Nephron progenitor cell (in vitro differentiated cells): ENCODE data around the gene FTO.

Experiments used
- DNase-seq: peaks from one replicate; pipeline ENCODE4 v3.0.0; 2021
- H3K27ac Mint-ChIP-seq: 2 replicates; pipeline ENCODE4 v1.8.0; 2021; ENCODE audit warnings: mild to moderate bottlenecking, moderate library complexity, mixed read lengths
- H3K27me3 Mint-ChIP-seq: 2 replicates; pipeline ENCODE4 v1.8.0; 2021; ENCODE audit warnings: mild to moderate bottlenecking, low read depth, mixed read lengths; ENCODE audit not compliant: poor library complexity
- H3K36me3 Mint-ChIP-seq: 2 replicates; pipeline ENCODE4 v1.8.0; 2021; ENCODE audit warnings: low read depth, mixed read lengths
- H3K4me1 Mint-ChIP-seq: 2 replicates; pipeline ENCODE4 v1.8.0; 2021; ENCODE audit warnings: mixed read lengths
- H3K4me3 Mint-ChIP-seq: 2 replicates; pipeline ENCODE4 v1.8.0; 2021; ENCODE audit warnings: mild to moderate bottlenecking, moderate library complexity, mixed read lengths
- H3K9me3 Mint-ChIP-seq: 2 replicates; pipeline ENCODE4 v1.8.0; 2021; ENCODE audit warnings: mild to moderate bottlenecking, moderate library complexity, mixed read lengths
- TF ChIP-seq, protein P1 (sequence below): fragments of 200-600 bp; sonication (generic); IDR thresholded peaks from 2 replicates; pipeline ENCODE4 v1.5.0; 2021; ENCODE audit warnings: antibody characterized with exemption

The FTO gene

DNA sequence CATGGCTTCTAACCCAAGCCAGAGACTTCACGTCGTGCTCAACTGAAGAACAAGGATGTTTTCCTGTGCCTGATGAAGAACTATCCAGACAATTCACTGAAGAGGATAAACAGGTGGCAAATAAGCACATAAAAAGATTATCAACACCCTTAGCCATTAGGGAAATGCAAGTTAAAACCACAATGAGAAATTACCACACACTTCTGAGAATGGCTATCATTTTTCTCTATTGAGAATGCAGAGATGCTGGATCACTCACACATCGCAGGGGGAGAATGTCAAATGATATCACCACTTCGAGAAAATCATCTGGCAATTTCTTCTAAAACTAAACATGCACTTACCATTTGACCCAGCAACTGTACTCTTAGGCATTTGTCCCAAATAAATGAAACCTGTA, 419.8 kb downstream of the FTO start:
- no peak overlapping the region for H3K4me3 Mint-ChIP-seq
- H3K27me3 Mint-ChIP-seq, result peaks cover 3% of the 10 kb centered on the region
- TF ChIP-seq, protein P1, sequence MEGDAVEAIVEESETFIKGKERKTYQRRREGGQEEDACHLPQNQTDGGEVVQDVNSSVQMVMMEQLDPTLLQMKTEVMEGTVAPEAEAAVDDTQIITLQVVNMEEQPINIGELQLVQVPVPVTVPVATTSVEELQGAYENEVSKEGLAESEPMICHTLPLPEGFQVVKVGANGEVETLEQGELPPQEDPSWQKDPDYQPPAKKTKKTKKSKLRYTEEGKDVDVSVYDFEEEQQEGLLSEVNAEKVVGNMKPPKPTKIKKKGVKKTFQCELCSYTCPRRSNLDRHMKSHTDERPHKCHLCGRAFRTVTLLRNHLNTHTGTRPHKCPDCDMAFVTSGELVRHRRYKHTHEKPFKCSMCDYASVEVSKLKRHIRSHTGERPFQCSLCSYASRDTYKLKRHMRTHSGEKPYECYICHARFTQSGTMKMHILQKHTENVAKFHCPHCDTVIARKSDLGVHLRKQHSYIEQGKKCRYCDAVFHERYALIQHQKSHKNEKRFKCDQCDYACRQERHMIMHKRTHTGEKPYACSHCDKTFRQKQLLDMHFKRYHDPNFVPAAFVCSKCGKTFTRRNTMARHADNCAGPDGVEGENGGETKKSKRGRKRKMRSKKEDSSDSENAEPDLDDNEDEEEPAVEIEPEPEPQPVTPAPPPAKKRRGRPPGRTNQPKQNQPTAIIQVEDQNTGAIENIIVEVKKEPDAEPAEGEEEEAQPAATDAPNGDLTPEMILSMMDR, result no peak
- H3K27ac Mint-ChIP-seq, result no peak overlapping the region
- no peaks in the 10 kb centered on the region for H3K36me3 Mint-ChIP-seq
- peaks cover 5% of the 10 kb centered on the region for H3K4me1 Mint-ChIP-seq
- DNase-seq, result no peak
- H3K9me3 Mint-ChIP-seq, result no peaks in the 10 kb centered on the region

DNA sequence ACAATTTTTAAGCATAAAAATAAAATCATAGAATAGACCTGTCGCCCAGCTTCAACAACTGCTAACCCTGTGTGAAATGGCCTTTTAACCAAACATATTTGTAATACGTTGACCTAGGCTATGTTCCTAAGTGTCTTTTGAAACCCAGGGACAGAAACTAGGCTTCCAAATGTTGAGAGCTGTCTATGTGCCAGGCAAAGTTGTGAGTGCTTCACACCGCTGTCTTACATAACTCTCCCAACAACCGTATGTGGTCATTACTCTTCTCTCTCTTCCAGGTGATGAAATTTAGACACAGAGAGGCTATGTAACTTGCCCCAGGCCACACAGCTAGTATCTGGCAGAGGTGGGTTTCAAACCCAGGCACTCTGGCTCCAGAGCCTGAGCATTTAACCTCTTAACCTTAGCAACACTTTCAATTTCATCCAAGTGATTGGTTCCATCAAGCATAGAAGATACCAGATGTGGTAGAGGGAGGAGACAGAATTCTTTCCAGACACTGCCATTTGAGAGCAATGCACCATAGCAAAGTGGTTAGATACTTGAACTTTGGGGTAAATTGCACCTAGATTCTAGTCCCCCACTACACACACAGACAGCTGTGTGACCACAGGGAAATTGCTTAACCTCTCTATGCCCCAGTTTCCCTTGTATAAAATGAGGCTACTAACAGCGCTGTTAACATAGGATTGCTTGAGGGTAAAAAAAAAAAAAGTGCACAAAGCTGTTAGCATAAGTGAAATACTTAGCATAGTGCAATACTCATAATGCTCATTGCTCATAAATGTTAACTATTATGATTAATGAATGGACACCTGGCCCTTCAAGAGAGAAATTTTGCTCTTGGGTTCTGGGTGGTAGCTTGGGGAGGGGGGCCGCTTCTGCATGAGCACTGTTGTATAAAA, 422.0 kb downstream of the FTO start:
- H3K4me3 Mint-ChIP-seq, result no peak overlapping the region
- peaks cover 7% of the 10 kb centered on the region for H3K27me3 Mint-ChIP-seq
- H3K9me3 Mint-ChIP-seq, result peaks cover 7% of the 10 kb centered on the region
- no peak overlapping the region for H3K27ac Mint-ChIP-seq
- peaks cover 8% of the 10 kb centered on the region for H3K4me1 Mint-ChIP-seq
- DNase-seq, result no peak
- TF ChIP-seq, protein P1, result no peak
- no peaks in the 10 kb centered on the region for H3K36me3 Mint-ChIP-seq

DNA sequence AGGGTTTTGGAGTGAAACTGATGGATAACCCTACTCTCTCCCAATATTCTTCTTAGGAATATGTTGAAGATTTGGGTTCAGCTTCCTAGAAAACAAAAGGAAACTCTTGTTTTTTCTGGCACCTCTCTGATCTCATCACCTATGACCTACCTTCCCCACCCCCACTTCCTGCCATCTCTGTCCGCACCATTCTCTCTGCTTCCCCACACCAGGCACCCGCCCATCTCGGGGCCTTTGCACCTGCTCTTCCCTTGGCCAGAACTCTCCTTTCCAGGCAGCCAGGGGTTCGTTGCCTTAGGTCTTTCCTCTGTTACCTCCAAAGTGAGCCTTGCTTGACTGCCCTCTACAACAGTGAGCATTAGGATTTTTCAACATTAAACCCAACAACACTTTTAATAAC, 423.0 kb downstream of the FTO start:
- H3K27me3 Mint-ChIP-seq, result peaks cover 7% of the 10 kb centered on the region

DNA sequence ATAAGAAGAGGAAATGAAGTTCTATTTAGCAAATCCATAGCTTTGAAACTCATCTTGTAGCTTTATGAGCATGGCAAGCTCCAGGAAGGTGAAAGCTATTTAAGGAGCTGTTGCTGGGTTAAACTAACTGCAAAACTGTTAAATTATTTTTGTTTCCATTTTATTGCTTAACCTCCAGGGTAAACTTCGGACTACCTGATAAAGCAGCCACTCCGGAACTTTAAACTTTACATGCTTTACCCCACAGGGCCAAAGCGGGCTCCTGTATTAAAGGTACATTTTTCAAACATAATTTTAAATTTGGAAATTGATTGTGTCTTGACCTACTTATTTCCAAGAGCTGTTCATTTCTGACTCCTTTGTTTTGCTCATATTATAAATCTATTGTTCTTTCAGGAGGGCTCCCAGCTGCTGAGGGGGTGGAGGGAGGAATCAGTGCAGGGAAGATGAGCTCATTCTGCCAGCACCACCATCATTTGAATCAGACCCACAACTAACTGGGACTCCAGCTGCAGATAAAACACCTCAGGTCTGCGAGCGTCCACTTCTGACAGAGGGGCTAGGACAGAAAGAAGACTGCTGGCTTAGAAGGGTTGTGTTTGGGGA, 424.8 kb downstream of the FTO start:
- Mint-ChIP-seq H3K27ac (no peak overlapping the region), H3K27me3 (peaks cover 7% of the 10 kb centered on the region), H3K4me1 (peaks cover 8% of the 10 kb centered on the region), H3K4me3 (no peak overlapping the region), H3K36me3 (no peaks in the 10 kb centered on the region), H3K9me3 (peaks cover 7% of the 10 kb centered on the region)
- TF ChIP-seq, protein P1, result no peak
- no peak for DNase-seq

More for the DNA sequence above, 423.0 kb downstream of the FTO start:
- Mint-ChIP-seq H3K4me3 (no peak overlapping the region), H3K27ac (no peak overlapping the region), H3K36me3 (no peaks in the 10 kb centered on the region), H3K9me3 (peaks cover 7% of the 10 kb centered on the region), H3K4me1 (peaks cover 8% of the 10 kb centered on the region)
- no peak for DNase-seq
- TF ChIP-seq, protein P1, result no peak

DNA sequence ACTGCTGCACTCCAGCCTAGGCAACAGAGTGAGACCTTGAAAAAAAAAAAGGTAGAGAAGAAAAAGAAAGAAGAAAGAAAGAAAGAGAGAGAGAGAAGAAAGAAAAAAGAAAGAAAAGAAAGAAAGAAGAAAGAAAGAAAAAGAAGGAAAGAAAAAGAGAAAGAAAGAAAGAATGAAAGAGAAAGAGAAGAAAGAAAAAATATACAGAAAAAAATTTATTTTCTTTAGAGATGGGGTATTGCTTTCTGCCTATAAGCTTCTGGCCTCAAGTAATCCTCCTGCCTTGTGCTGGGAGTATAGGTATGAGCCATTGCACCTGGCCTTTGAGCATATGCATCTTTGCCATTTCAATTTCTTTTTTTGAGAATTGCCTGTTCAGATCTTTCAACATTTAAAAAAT, 425.9 kb downstream of the FTO start:
- Mint-ChIP-seq H3K27me3 (peaks cover 7% of the 10 kb centered on the region), H3K4me3 (no peak overlapping the region), H3K4me1 (peaks cover 8% of the 10 kb centered on the region)

More for the DNA sequence above, 425.9 kb downstream of the FTO start:
- no peak for DNase-seq
- Mint-ChIP-seq H3K9me3 (peaks cover 7% of the 10 kb centered on the region), H3K27ac (no peak overlapping the region), H3K36me3 (no peaks in the 10 kb centered on the region)
- TF ChIP-seq, protein P1, result no peak
